Liver (tissue), 9 donors: Measurements from ENCODE around the gene SGCB. TPM values are rescaled to one million over a fixed set of nuclear protein-coding genes. Genes with fewer than 3 reads are reported as not detected.

ENCODE experiments used
- DNase-seq: peaks from one replicate; pipeline ENCODE4 v3.0.0-alpha.2; 2017; ENCODE audit warnings: low spot score
- H3K27ac ChIP-seq, 2 donors: one replicate each; pipeline ENCODE4 v1.7.0; 2013; ENCODE audit warnings: inconsistent platforms in 2 of 2, low read length in 2 of 2, control low read depth in 1 of 2, low read depth in 1 of 2, mild to moderate bottlenecking in 1 of 2
- H3K27me3 ChIP-seq, 4 donors: one replicate each; pipeline versions ENCODE4 v1.6.1 to v1.7.0; 2013; ENCODE audit warnings: low read length in 3 of 4, inconsistent platforms in 1 of 4, mild to moderate bottlenecking in 1 of 4, moderate library complexity in 1 of 4; ENCODE audit not compliant: control insufficient read depth in 4 of 4, insufficient read depth in 4 of 4
- H3K36me3 ChIP-seq, 4 donors: one replicate each; pipeline versions ENCODE4 v1.6.1 to v1.7.0; 2013; ENCODE audit warnings: low read length in 3 of 4, mild to moderate bottlenecking in 3 of 4, low read depth in 1 of 4, moderate library complexity in 1 of 4; ENCODE audit not compliant: control insufficient read depth in 4 of 4, insufficient read depth in 3 of 4
- H3K4me1 ChIP-seq, 4 donors: one replicate each; pipeline versions ENCODE4 v1.6.1 to v1.7.0; 2013; ENCODE audit warnings: low read length in 3 of 4, mild to moderate bottlenecking in 3 of 4, moderate library complexity in 1 of 4; ENCODE audit not compliant: control insufficient read depth in 4 of 4, insufficient read depth in 4 of 4
- H3K4me3 ChIP-seq, 3 donors: one replicate each; pipeline versions ENCODE4 v1.6.1 to v1.7.0; 2013; ENCODE audit warnings: low read length in 3 of 3, control low read depth in 1 of 3, low read depth in 1 of 3, mild to moderate bottlenecking in 1 of 3
- H3K9ac ChIP-seq, 2 donors: one replicate each; pipeline ENCODE4 v1.7.0; 2013; ENCODE audit warnings: low read length in 2 of 2, mild to moderate bottlenecking in 2 of 2, moderate library complexity in 2 of 2, control low read depth in 1 of 2, low read depth in 1 of 2
- H3K9me3 ChIP-seq, 4 donors: one replicate each; pipeline versions ENCODE4 v1.6.1 to v1.7.0; 2013; ENCODE audit warnings: low read length in 3 of 4; ENCODE audit not compliant: control insufficient read depth in 4 of 4
- FOXA1 ChIP-seq: IDR thresholded peaks from 2 replicates; pipeline ENCODE4 v1.6.1; 2016; ENCODE audit warnings: antibody characterized with exemption
- FOXA2 ChIP-seq: IDR thresholded peaks from 2 replicates; pipeline ENCODE4 v1.6.1; 2016; ENCODE audit warnings: antibody characterized with exemption
- HNF4A ChIP-seq, 2 donors: conservative IDR thresholded peaks; 2 replicates each; pipeline ENCODE4 v1.6.1; 2016; ENCODE audit warnings: antibody characterized with exemption in 2 of 2, mild to moderate bottlenecking in 2 of 2
- HNF4G ChIP-seq: IDR thresholded peaks from 2 replicates; pipeline ENCODE4 v1.6.1; 2016; ENCODE audit warnings: antibody characterized with exemption
- JUND ChIP-seq, 2 donors: IDR thresholded peaks; 2 replicates each; pipeline ENCODE4 v1.6.1; 2016; ENCODE audit warnings: antibody characterized with exemption in 2 of 2
- NR2F2 ChIP-seq: IDR thresholded peaks from 2 replicates; pipeline ENCODE4 v1.6.1; 2016; ENCODE audit warnings: antibody characterized with exemption
- RAD21 ChIP-seq, 2 donors: IDR thresholded peaks; 2 replicates each; pipeline ENCODE4 v1.6.1; 2016; ENCODE audit warnings: antibody characterized with exemption in 2 of 2, mild to moderate bottlenecking in 2 of 2
- RXRA ChIP-seq, 2 donors: IDR thresholded peaks; 2 replicates each; pipeline ENCODE4 v1.6.1; 2017 to 2018; ENCODE audit warnings: antibody characterized with exemption in 2 of 2, mild to moderate bottlenecking in 1 of 2
- TAF1 ChIP-seq: conservative IDR thresholded peaks from 2 replicates; pipeline ENCODE4 v1.6.1; 2016; ENCODE audit warnings: antibody characterized with exemption, mild to moderate bottlenecking
- WGBS: extraction: QIAGEN DNeasy Blood & Tissue Kit; methylation state at CpG from one replicate; pipeline ENCODE4 v1.1.7; 2013; 5-methylcytosine and 5-hydroxymethylcytosine counted together
- polyA plus RNA-seq, 2 donors: library from polyadenylated mRNA; stranded (reverse) in 1 of 2; unstranded in 1 of 2; fragments of 200-250 nt in 1 of 2; fragments of >200 nt in 1 of 2; fragmentation: Nextera tagmentation in 1 of 2; extraction: Ambion mirVana in 1 of 2; gene quantifications; one replicate each; pipeline versions ENCODE4 v1.2.1 to v1.2.3, GENCODE V29; 2013 to 2015
- total RNA-seq, 2 donors: library from RNA; depleted of rRNA; stranded (reverse); fragments of >200 nt; gene quantifications; one replicate each; pipeline ENCODE4 v1.2.3, GENCODE V29; 2014
- TF ChIP-seq, protein P1 (sequence below): fragments of 150-350 bp; IDR thresholded peaks from 2 replicates; pipeline ENCODE4 v1.5.1; 2017; ENCODE audit warnings: improper control_type of control experiment, low read depth, low read length; ENCODE audit not compliant: missing input control
- TF ChIP-seq, protein P2 (sequence below): IDR thresholded peaks from 2 replicates; pipeline ENCODE4 v1.6.1; 2016; ENCODE audit warnings: antibody characterized with exemption, mild to moderate bottlenecking
- TF ChIP-seq, protein P3 (sequence below): IDR thresholded peaks from 2 replicates; pipeline ENCODE4 v1.6.1; 2016; ENCODE audit warnings: antibody characterized with exemption
- TF ChIP-seq, protein P4 (sequence below): IDR thresholded peaks from 2 replicates; pipeline ENCODE4 v1.6.1; 2016; ENCODE audit warnings: antibody characterized with exemption
- TF ChIP-seq, protein P5 (sequence below): IDR thresholded peaks from 2 replicates; pipeline ENCODE4 v1.6.1; 2016; ENCODE audit warnings: antibody characterized with exemption
- donor health status: healthy.
- donor health status: healthy.
- donor health status: healthy.
- donor health status: healthy.
- donor health status: healthy.

The SGCB gene
- total and polyA plus RNA-seq, 4 donors: 2.0 to 5.4 (median 3.3) TPM

DNA sequence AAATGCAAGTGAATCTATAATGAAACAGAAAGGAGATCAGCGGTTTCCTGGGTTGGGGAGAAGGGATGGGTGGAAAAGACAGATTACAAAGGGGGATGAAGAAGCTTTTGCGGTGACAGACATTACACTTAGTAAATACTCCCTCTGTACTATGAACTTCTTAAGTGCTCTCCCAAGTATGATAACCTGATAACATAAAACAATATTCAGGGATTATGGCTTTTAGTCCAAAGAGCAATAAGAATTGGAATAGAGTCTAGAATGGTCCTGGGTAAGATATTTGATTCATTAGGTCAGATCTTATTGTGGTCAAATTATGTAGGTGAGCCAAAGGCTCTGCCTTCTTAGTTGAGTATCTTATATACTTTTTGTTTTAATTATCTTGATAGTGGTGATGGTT, 27.1 kb downstream of the SGCB start (continued):
- TF ChIP-seq, protein P1, sequence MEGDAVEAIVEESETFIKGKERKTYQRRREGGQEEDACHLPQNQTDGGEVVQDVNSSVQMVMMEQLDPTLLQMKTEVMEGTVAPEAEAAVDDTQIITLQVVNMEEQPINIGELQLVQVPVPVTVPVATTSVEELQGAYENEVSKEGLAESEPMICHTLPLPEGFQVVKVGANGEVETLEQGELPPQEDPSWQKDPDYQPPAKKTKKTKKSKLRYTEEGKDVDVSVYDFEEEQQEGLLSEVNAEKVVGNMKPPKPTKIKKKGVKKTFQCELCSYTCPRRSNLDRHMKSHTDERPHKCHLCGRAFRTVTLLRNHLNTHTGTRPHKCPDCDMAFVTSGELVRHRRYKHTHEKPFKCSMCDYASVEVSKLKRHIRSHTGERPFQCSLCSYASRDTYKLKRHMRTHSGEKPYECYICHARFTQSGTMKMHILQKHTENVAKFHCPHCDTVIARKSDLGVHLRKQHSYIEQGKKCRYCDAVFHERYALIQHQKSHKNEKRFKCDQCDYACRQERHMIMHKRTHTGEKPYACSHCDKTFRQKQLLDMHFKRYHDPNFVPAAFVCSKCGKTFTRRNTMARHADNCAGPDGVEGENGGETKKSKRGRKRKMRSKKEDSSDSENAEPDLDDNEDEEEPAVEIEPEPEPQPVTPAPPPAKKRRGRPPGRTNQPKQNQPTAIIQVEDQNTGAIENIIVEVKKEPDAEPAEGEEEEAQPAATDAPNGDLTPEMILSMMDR: no peak
- no peak for TF ChIP-seq NR2F2

DNA sequence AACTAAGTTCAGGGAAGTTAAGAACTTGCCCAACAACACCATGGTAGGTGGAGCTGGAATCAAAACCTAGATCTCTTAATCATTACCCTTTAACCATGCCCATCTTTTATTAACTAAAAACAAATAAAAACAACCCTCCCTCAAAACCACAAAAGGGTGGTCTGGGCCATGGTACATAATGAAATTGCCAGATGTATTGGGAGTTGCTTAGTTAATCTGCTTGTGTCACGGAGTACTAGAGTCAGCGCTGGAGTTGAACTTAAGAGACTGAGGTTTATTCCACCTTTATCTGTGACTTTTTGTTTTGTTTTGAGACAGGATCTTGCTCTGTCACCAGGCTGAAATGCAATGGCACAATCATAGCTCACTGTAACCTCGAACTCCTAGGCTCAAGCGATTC, 31.2 kb downstream of the SGCB start:
- Histone ChIP-seq H3K4me3 (no peak overlapping the region), H3K9ac (no peak overlapping the region), H3K27me3 (no peaks in the 10 kb centered on the region), H3K27ac (no peak overlapping the region), H3K9me3 (no peaks in the 10 kb centered on the region), H3K4me1 (no peaks in the 10 kb centered on the region), H3K36me3 (peaks cover 0 to 1% (median 0%) of the 10 kb centered on the region in 4 donors)
- TF ChIP-seq RXRA (IDR thresholded peaks at IDR 0.05) (no peak), HNF4G (no peak), FOXA1 (no peak), JUND (IDR thresholded peaks at IDR 0.05) (no peak), RAD21 (IDR thresholded peaks at IDR 0.05) (no peak), TAF1 (no peak), HNF4A (conservative IDR thresholded peaks at IDR 0.05) (no peak), FOXA2 (no peak), NR2F2 (no peak)
- TF ChIP-seq, protein P2, sequence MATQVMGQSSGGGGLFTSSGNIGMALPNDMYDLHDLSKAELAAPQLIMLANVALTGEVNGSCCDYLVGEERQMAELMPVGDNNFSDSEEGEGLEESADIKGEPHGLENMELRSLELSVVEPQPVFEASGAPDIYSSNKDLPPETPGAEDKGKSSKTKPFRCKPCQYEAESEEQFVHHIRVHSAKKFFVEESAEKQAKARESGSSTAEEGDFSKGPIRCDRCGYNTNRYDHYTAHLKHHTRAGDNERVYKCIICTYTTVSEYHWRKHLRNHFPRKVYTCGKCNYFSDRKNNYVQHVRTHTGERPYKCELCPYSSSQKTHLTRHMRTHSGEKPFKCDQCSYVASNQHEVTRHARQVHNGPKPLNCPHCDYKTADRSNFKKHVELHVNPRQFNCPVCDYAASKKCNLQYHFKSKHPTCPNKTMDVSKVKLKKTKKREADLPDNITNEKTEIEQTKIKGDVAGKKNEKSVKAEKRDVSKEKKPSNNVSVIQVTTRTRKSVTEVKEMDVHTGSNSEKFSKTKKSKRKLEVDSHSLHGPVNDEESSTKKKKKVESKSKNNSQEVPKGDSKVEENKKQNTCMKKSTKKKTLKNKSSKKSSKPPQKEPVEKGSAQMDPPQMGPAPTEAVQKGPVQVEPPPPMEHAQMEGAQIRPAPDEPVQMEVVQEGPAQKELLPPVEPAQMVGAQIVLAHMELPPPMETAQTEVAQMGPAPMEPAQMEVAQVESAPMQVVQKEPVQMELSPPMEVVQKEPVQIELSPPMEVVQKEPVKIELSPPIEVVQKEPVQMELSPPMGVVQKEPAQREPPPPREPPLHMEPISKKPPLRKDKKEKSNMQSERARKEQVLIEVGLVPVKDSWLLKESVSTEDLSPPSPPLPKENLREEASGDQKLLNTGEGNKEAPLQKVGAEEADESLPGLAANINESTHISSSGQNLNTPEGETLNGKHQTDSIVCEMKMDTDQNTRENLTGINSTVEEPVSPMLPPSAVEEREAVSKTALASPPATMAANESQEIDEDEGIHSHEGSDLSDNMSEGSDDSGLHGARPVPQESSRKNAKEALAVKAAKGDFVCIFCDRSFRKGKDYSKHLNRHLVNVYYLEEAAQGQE: no peak
- TF ChIP-seq, protein P3, sequence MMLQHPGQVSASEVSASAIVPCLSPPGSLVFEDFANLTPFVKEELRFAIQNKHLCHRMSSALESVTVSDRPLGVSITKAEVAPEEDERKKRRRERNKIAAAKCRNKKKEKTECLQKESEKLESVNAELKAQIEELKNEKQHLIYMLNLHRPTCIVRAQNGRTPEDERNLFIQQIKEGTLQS: no peak
- TF ChIP-seq, protein P4, sequence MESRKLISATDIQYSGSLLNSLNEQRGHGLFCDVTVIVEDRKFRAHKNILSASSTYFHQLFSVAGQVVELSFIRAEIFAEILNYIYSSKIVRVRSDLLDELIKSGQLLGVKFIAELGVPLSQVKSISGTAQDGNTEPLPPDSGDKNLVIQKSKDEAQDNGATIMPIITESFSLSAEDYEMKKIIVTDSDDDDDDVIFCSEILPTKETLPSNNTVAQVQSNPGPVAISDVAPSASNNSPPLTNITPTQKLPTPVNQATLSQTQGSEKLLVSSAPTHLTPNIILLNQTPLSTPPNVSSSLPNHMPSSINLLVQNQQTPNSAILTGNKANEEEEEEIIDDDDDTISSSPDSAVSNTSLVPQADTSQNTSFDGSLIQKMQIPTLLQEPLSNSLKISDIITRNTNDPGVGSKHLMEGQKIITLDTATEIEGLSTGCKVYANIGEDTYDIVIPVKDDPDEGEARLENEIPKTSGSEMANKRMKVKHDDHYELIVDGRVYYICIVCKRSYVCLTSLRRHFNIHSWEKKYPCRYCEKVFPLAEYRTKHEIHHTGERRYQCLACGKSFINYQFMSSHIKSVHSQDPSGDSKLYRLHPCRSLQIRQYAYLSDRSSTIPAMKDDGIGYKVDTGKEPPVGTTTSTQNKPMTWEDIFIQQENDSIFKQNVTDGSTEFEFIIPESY: no peak
- TF ChIP-seq, protein P1: no peak
- TF ChIP-seq, protein P5, sequence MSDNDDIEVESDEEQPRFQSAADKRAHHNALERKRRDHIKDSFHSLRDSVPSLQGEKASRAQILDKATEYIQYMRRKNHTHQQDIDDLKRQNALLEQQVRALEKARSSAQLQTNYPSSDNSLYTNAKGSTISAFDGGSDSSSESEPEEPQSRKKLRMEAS: no peak
- DNase-seq: no peak
- WGBS: 93% methylated on average over 4 of the region's 4 CpGs
